Measurements from ENCODE around the gene SAMD11.
"Not testable (repeated sequence)": the region's sequence is repeated elsewhere in the genome, so short reads cannot be mapped to it uniquely, and the experiment has no call there.

SAMD11 gene

GRCh38 chr1:980137-980571 lies 56.4 kb downstream of the SAMD11 start:
- no peak for DNase-seq

GRCh38 chr1:980602-981395 lies 57.1 kb downstream of the SAMD11 start:
- no peak for DNase-seq

- no peak for DNase-seq
Measured at GRCh38 chr1:981491-981954, 57.8 kb downstream of the SAMD11 start.

- DNase-seq = no peak
Measured at GRCh38 chr1:981955-982558, 58.3 kb downstream of the SAMD11 start, which contains the start of gene PERM1. TSS of gene PERM1 (minus strand) at chr1:982093. CDS start at chr1:981029, 1,064 bp downstream.

- DNase-seq = no peak
Measured at GRCh38 chr1:982765-983436, 59.2 kb downstream of the SAMD11 start.

- peak; percentile 60 for DNase-seq
Measured at GRCh38 chr1:983798-984475, 60.2 kb downstream of the SAMD11 start.

GRCh38 chr1:984476-984814 lies 60.7 kb downstream of the SAMD11 start:
- DNase-seq = no peak

GRCh38 chr1:985126-985525 lies 61.4 kb downstream of the SAMD11 start:
- DNase-seq = no peak

- DNase-seq = not testable (repeated sequence)
Measured at GRCh38 chr1:988061-988460, 64.3 kb downstream of the SAMD11 start.

GRCh38 chr1:991275-991674 lies 67.6 kb downstream of the SAMD11 start:
- DNase-seq = not testable (repeated sequence)

GRCh38 chr1:991895-992294 lies 68.2 kb downstream of the SAMD11 start:
- no peak for DNase-seq

GRCh38 chr1:992362-992761 lies 68.6 kb downstream of the SAMD11 start:
- DNase-seq = no peak

- DNase-seq = no peak
Measured at GRCh38 chr1:993379-993995, 69.8 kb downstream of the SAMD11 start.

All from CD4-positive, alpha-beta T cell treated with Interleukin-10 for 1 hour (primary cell).